NOMO-1 (cell line): ENCODE data around the gene TEX13A.
"Not testable (repeated sequence)": the region's sequence is repeated elsewhere in the genome, so short reads cannot be mapped to it uniquely, and the experiment has no call there.

Experiments used
- DNase-seq, 2 experiments: peaks; one replicate each; lab custom pipeline; 2025; ENCODE audit not compliant: unreplicated experiment in 2 of 2; lab: John Stamatoyannopoulos, UW

TEX13A gene, protein sequence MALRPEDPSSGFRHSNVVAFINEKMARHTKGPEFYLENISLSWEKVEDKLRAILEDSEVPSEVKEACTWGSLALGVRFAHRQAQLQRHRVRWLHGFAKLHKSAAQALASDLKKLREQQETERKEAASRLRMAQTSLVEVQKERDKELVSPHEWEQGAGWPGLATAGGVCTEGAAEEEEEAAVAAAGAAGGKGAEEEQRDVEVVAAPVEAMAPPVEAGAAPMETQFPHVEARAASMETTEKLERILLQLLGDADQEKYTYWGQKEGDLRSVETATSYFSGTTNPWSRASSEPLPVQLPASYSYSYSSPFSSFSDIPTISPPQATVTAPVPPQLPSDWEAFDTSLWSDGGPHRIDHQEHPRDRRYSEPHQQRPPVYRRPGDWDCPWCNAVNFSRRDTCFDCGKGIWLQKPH

DNA sequence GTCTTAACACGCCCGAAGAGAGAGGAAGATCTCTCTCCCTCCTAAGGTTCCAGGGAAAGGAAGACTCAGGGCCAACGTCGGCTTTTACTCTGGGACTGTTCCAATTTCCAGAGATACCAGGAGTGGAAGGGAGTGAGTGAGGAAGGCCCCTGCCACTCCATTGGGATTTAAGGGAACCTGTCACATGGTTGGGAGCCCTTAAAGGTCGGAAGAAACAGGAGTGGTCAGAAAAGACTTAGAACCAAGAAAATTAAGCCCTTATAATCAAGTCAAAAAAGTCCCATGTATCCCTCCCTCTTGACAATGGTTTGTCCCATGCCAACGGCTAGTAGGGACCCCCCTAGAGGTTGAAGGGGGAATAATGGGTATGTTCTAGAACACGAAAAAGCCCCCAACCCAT is at the start of gene TEX13A:
Gene TEX13A (minus strand): TSS at position 59 of the 400 bp plus-strand sequence. CDS start 297 bp downstream, outside the sequence.
- no peak for DNase-seq

DNA sequence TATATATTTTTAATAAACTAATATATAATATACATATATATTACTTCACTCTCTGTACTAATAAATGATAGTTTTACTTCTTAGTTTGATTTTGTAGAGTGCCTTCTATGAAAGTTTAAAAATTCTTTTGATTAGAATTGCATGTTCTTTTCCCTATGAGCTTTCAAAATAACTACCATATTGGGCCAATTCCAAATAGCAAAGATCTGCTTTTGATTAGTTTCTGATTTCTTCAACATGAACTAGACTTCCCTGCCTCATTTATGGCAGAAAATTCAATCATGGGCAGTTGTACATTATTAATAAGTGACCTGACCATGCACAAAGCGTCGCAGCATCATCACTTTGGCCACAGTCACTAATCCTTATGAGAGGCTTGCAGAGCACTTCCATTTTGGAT is 48.9 kb upstream of the TEX13A start:
- DNase-seq: no peak

DNA sequence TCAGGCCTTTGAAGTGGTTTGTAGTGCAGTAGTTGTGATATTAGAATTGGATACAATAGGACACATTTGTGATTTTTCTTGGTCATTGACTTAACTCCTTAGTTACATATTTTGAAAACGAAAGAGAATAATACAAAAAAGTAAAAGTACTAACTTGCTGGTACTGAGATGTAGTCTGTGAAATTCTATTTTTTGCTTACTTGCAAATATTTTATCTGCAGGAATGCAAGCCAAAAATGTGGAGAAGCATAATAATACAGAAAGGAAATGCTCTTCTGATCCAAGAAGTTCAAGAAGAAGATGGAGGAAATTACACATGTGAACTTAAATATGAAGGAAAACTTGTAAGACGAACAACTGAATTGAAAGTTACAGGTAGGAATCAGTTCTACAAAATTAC is 46.7 kb upstream of the TEX13A start:
- DNase-seq: no peak

DNA sequence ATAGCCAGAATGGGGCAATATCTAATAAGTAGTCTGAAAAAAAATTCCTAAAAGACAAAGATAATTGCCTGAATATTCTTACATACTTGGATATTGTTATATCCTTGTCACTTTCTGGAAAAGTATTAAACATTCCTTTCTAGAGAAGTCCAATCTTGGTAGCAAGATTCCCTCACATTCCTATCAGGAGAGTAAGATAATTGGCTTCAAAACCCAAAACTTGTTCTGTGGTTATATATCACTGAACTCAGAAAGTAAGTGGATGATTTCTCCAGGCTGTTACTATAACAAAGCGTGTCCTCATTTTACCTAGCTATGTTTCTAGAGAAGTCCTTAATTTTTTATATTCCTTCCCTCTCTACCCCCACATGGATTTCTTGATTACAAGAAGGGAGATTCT is 46.0 kb upstream of the TEX13A start:
- no peak for DNase-seq

DNA sequence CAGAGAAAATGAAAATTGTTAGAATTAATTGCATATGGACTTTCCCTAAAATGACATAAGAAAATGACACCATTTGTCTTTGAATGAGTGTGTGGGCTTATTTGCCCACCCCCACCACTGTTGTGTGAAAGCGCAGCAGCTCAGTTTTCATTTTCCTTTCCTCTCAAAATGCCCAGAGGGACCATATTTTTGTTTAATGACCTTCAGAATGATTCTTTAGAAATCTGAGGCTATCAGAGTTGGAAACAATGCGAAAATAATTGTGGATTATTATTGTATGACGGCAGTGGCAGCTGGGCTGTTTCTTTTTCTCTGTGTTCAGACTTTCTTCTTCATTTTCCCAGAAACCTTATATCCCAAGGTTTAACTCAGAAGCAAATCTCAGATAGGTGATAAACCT is 44.6 kb upstream of the TEX13A start:
- no peak for DNase-seq

DNA sequence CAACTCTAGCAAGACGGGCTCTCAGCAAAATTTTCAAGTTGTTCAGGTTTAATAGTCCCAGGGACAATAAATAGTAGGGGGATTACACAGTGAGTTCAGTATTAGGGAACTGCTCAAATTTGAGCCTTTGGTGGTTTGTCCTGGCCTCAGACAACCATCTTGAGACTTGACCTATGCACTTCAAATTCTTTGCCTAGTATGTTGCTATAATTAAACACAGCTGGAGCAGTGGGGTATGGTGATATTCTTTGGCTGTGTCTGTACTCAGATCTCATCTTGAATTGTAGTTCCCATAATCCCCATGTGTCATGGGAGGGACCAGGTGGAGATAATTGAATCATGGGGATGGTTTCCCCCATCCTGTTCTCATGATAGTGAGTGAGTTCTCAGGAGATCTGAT is 43.3 kb upstream of the TEX13A start:
- DNase-seq: no peak

DNA sequence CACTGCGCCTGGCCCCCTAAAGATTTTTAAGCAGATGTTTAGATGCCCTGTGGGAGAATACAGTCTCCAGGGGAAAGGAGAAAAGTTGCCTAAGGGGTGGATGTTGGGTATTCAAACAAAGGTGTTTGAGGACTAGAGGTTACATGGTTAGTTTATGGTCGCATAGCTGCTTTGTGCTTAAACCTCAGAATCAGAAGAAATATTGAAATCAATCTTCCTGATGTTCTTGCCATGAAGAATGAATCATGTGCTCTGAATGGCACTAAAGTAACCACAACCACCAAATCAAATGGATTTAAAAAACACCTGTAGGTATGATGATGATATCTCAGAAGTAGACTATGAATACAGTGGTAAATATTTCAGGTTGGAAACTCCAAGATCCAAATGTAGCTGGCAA is 42.7 kb upstream of the TEX13A start:
- no peak for DNase-seq

DNA sequence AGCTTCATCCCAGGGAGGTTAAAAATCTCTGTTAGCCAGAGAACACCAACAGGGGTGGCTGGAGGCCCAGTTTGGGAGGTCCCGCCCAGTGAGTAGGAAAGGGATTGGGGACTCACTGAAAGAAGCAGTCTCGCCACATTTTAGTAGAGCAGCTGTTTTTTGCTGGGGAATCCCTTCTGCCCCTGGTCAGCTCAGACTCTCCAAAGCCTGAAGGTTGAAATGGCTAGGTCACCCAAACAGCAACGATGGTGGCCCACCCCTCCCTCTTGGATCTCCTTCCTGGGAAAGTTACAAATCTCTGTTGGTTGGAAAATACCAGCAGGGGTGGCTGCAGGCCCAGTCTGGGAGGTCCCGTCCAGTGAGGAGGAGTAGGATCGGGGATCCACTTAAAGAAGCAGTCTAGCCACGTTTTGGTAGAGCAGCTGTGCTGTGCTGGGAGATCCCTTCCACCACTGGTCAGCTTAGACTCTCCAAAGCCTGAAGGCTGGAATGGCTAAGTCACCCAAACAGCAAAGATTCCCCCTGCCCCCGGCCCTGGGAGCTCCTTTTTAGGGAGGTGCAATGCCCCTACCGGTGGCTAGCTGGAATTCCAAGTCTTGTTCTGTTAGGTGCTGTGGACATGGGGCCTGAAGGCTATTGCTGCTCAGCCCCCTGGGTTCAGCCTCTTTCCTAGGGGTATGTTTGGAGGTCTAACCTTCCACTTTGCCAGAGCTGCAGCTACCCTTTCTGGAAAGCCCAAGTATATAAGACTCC is 40.0 kb upstream of the TEX13A start:
- DNase-seq: no peak

DNA sequence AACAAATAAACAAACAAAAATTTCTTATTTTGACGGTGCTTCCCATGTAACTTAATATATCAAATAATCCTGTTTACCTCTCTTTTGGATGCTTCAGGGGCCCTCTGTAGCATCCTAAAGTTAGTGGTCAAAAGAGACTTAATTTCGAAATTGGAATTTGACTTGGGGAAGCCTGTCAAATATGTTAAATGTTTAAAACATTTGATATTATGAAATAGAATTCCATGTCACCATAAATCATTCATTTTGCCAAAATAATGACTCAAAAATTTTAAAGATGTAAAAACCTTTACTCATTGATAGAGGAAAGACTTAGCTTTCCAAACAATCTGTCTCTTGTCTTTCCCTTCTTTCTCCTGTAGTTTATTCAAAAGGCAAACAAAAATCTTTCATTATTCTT is 20.6 kb upstream of the TEX13A start:
- DNase-seq: no peak

DNA sequence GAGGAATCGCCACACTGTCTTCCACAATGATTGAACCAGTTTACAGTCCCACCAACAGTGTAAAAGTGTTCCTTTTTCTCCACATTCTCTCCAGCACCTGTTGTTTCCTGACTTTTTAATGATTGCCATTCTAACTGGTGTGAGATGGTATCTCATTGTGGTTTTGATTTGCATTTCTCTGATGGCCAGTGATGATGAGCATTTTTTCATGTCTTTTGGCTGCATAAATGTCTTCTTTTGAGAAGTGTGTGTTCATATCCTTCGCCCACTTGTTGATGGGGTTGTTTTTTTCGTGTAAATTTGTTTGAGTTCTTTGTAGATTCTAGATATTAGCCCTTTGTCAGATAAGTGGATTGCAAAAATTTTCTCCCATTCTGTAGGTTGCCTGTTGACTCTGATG is 16.9 kb upstream of the TEX13A start:
- not testable (repeated sequence) for DNase-seq

DNA sequence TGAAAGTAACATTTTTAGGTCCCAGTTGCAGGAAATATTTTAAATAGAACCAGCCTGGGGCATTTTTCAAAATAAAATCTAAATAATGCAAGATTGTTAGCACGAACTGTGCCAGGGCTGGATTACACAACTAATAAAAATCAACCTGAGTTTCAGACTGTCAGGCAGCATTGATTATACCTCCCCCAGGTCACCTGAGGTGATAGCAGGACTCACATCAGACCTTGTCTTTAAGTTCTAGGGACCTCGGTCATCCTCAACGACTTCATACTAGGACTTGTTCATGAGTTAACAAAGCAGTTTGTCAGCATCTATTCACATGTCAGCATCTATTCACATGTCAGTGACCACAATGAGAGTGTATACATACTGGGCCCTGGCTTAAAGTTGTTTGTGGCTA is 8.7 kb upstream of the TEX13A start:
- no peak for DNase-seq

DNA sequence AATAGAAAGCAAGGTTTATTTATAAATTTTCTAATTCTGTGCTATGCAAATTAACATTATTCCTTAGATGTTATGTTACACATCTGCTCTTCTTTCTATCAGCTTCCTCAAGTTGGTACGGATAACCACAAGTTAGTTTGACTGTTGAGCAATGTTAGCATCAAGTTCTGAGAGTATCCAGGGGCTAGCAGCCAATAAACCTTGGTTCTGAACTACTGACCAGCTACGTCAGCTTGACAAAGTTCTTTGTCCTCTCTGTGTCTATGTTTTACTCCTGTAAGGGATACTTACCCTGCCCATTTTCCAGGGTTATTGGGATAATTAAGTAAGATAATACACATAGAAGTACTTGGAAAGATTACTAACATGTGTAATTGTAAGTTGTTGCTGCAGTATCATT is 8.1 kb upstream of the TEX13A start:
- DNase-seq: no peak

DNA sequence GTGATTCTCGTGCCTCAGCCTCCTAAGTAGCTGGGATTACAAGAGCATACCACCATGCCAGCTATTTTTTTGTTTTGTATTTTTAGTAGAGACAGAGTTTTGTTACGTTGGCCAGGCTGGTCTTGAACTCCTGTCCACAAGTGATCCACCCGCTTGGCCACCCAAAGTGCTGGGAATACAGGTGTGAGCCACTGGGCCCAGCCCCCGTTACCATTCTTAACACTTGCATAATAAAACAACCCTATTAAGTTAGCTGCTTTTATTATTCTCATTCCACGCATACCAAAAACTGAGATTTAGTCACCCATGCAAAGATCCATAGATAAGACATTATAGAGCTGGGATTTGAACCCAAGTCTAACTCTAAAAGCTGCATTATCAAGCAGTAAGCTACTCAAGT is 6.0 kb upstream of the TEX13A start:
- no peak for DNase-seq

DNA sequence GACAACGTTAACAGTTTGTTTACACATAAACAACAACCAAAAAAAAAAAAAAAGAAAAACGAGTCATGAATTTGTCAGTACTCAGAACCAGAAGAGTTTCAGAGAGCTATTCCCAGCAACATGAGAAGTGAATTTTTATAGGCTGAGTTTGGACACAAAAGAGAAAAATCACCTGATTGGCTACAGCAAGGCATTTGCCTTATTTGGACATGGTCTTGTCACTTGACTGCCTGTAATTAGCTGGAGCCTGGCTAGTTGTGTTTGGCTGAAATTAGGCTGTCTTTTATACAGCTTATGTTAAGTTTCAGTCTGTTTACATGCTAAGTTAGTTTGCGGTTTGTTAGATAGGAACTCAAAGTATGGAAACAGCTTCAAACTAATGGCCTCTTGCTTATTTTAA is 880 bp upstream of the TEX13A start:
- DNase-seq: no peak

DNA sequence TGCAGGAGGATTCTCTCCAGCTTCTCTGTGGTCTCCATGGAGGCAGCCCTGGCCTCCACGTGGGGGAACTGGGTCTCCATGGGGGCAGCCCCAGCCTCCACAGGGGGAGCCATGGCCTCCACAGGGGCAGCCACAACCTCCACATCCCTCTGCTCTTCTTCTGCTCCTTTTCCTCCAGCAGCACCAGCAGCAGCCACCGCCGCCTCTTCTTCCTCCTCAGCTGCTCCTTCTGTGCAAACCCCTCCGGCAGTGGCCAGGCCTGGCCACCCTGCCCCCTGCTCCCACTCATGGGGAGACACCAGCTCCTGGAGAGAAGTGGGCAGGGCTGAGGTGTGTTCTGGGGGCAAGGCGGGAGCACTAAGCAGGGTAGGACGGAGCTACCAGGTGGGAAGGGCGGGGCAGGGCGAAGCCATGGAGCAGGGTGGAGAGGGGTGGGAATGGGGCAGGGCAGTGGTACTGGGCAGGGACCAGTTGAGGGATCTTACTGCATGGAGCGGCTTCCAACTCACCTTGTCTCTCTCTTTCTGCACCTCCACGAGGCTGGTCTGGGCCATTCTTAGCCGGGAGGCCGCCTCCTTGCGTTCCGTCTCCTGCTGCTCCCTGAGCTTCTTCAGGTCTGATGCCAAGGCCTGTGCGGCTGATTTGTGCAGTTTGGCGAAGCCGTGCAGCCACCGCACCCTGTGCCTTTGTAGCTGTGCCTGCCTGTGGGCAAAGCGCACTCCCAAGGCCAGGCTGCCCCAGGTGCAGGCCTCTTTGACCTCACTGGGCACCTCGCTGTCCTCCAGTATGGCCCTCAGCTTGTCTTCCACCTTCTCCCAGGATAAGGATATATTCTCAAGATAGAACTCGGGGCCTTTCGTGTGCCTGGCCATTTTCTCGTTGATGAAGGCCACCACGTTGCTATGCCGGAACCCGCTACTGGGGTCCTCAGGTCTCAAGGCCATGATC is 766 bp downstream of the TEX13A start:
- DNase-seq: no peak

DNA sequence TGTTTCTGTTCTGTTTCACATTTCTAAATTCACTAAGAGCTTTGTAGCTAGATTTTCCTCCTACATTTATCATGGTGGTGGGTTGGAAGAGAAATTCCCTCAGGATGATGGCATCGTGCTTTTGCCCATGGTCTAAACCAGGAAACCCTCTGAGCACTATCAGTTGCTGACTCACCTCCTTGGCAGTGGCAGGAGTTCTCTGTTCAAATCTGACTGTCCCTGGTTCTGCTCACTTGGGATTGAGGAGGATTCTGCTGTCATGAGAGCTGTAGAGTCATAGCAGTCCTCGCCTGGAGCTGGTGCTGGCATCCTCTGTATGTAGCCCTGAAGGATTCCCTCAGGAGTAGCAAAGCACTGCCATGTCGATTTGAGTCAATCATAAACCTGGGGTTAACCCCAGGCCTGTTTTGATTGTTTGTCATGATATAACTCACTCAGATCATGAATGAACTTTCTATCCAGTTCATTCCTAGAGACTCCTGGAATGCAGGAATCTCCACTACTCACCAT is 9.4 kb downstream of the TEX13A start:
- DNase-seq: no peak

DNA sequence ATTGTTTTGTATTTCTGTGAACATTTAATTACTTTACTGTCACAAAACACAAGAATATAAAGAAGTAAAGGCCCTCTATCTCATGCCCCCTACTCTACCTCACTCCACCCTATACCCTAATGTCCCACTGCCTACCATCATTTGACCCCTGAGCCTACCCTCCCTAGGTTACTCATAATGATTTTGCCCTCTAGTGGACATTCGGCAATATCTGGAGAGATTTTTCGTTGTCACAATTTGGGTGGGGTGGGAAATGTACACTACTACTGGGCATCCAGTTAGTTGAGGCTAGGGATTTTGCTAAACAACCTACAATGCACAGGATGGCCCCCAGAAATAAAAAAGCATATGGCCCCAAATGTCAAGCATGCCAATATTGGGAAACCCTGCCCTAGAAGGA is 10.2 kb downstream of the TEX13A start:
- no peak for DNase-seq

DNA sequence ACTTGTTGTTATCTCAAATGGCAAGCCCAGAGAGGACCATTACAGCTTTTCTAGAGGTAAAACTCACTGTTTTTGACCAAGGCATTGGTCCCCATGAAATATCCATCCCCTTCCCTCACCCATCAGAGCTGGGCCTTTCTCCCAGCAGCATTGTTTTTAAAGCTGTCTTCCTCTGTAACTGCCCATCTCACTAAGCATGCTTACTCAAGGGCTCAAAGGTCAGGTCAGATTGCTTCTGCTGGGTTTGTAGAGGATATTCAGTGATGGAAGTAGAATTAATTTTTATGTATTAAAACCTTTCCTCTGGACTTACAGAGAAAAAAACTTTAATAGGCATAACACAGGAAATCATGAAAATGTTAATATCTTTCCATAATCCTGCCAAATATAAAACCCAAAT is 11.1 kb downstream of the TEX13A start:
- DNase-seq: no peak

DNA sequence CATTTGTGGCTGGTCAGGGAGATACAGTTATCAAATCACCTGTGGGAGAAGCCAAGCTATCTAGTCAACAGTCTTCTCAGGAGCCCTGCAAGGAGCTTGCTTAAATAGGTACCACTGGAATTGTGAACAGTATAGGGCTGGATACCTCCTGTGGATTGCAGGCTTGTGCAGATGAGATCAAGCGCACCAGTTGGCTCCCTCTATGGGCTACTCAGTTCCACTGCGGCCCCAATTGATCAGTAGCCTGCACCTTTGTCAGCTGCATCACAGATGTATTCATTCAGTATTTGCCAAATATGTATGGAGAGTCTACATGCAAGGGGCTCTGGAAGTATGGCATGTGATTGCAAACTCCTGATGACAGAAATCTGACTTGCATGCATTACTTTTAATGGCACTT is 28.6 kb downstream of the TEX13A start:
- DNase-seq: peak in 1 of 2 experiments; percentile 16

DNA sequence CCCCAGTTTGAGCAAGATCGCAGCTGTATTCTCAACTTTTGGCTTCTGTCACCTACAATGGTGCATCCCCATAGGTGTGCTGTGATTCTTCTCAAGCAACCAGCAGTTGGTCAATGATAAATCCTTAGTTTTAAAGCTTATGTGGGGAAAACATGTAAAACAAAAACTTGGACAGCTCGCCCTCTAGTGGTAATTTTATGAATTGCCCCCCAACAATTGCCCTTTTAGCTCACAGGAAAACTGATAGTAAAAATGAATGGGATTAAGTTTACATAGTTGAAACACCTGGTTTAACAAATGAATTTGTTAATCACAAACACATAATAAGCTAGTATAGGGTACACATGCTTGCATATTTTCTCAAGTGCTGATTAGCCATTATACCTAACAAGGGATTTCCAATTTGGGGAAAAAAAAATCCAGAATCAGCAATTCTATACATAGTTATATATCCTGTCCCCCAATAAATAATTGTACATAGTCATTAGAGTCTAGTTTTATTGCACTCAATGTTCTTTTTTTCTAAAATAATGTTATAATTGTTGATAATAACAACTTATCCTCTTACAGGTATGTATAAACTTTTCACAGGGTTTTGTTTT is 30.1 kb downstream of the TEX13A start:
- DNase-seq: peak in 1 of 2 experiments; percentile 37
